Measurements from ENCODE around the gene TMEM215. TPM values are rescaled to one million over a fixed set of nuclear protein-coding genes. Genes with fewer than 3 reads are reported as not detected.

Gene TMEM215
- total RNA-seq, 1 experiment from 2014 or later, result not detected

- Histone ChIP-seq H3K36me3 (no peaks in the 10 kb centered on the region), H3K9me3 (replicated peaks) (no peaks in the 10 kb centered on the region), H3K27ac (no peak overlapping the region), H3K27me3 (replicated peaks) (no peaks in the 10 kb centered on the region), H3K4me3 (no peak overlapping the region), H3K4me1 (replicated peaks) (no peaks in the 10 kb centered on the region)
- no peak for DNase-seq (ENCODE audit: low read depth in 1 of 2, low spot score in 2 of 2)
Observed at GRCh38 chr9:32801530-32801929, 18.2 kb downstream of the TMEM215 start.

DNA sequence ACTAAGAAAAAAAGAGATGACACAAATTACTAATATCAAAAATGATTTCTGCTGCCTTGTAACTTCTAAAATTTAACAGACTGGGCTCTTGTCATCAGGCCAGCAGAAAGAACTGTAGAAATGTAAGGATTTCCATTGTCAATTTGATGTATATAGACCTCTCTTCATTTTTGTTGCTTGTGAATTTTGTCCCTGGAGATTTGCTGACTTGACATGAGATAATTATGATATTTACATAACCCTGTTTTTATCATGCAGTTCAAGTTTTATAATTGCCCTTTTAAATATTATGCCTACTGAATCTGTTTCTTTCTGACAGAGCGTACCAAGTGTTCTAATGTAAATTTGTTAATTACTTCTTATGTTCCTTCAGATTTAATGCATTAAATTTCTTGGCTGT lies 23.9 kb downstream of the TMEM215 start:
- Histone ChIP-seq H3K9me3 (replicated peaks) (no peaks in the 10 kb centered on the region), H3K27ac (no peak overlapping the region), H3K27me3 (replicated peaks) (no peaks in the 10 kb centered on the region), H3K4me1 (replicated peaks) (no peaks in the 10 kb centered on the region), H3K4me3 (no peak overlapping the region), H3K36me3 (no peaks in the 10 kb centered on the region)
- no peak for DNase-seq (ENCODE audit: low read depth in 1 of 2, low spot score in 2 of 2)

DNA sequence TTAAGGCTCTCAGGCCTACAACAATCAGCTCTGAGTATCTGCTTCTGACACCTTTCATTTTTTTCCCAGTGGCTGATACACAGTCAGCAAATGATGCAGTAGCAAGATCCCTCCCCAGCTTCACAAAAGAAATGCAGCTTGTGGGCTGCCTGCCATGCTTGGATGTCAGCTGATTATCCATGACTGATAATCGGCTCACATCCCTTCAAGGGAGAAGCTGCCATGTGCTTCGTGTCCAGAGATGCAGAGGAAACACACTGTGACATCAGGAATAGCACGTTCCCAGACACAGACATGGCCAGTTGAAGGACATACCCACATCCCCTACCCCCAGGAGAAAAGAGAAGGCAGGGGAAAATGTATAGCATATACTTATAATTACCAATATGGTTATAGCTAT lies 27.9 kb downstream of the TMEM215 start:
- no peak overlapping the region for H3K27ac ChIP-seq
- no peak for DNase-seq (ENCODE audit: low read depth in 1 of 2, low spot score in 2 of 2)
- no peaks in the 10 kb centered on the region for H3K27me3 ChIP-seq (replicated peaks)
- H3K4me1 ChIP-seq (replicated peaks), result no peaks in the 10 kb centered on the region
- no peak overlapping the region for H3K4me3 ChIP-seq
- no peaks in the 10 kb centered on the region for H3K36me3 ChIP-seq
- no peaks in the 10 kb centered on the region for H3K9me3 ChIP-seq (replicated peaks)

DNA sequence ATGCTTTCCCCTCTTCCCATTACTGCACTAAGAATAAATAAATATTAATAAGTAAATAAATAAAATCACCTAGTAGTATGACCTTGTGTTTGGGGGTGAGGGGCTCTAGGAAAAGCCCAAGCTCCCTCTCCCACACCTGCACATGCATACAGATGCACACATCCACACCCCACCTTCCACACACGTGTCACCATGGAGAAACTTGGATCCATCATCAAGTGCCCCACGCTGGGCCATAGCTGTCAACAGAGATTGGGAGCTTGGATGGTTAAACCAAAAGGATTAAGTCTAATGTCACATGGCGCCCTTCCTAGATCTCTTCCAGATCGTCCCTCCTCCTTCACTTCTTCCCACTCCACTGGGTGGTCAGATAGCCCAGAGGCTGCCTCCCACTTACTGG lies 37.0 kb downstream of the TMEM215 start:
- no peak overlapping the region for H3K27ac ChIP-seq
- H3K36me3 ChIP-seq, result no peaks in the 10 kb centered on the region
- no peaks in the 10 kb centered on the region for H3K27me3 ChIP-seq (replicated peaks)
- H3K4me1 ChIP-seq (replicated peaks), result no peaks in the 10 kb centered on the region
- no peak overlapping the region for H3K4me3 ChIP-seq
- no peak for DNase-seq (ENCODE audit: low read depth in 1 of 2, low spot score in 2 of 2)
- no peaks in the 10 kb centered on the region for H3K9me3 ChIP-seq (replicated peaks)

DNA sequence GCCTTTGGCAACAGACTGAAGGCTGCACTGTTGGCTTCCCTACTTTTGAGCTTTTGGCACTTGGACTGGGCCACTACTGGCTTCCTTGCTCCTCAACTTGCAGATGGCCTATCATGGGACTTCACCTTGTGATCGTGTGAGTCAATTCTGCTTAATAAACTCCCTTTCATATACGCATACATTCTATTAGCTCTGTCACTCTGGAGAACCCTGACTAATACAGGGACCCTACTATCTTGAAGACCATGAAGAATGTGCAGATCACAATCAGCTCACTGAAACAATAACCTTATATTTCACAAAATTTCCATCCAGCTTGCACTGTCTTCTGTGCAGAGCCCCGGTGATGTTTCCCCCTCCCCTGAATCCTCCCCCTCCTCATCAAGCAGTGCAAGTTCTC lies 39.8 kb downstream of the TMEM215 start:
- Histone ChIP-seq H3K9me3 (replicated peaks) (no peaks in the 10 kb centered on the region), H3K4me3 (no peak overlapping the region), H3K27ac (no peak overlapping the region), H3K27me3 (replicated peaks) (no peaks in the 10 kb centered on the region), H3K36me3 (no peaks in the 10 kb centered on the region), H3K4me1 (replicated peaks) (no peaks in the 10 kb centered on the region)
- DNase-seq (ENCODE audit: low read depth in 1 of 2, low spot score in 2 of 2), result no peak

DNA sequence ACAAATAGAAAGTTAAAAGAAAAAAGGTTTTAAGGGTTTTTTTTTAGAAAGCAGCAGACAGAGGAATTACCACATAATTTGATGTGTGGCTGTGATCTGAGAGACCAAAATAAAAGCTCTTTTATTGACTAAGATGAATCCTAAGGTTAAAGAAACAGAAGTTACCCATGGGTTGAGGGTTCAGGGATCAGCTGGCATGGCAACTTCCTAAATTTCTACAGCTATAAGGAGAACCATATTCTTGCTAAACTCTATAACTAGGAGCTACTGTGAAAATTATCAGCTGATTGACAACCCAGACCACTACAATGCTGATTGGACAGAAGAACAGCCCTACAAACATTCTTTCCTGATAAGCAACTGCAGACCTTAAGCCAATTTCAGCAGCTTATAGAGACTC lies 40.2 kb downstream of the TMEM215 start:
- no peaks in the 10 kb centered on the region for H3K27me3 ChIP-seq (replicated peaks)
- H3K4me1 ChIP-seq (replicated peaks), result no peaks in the 10 kb centered on the region
- H3K9me3 ChIP-seq (replicated peaks), result no peaks in the 10 kb centered on the region
- H3K4me3 ChIP-seq, result no peak overlapping the region
- DNase-seq (ENCODE audit: low read depth in 1 of 2, low spot score in 2 of 2), result no peak
- H3K36me3 ChIP-seq, result no peaks in the 10 kb centered on the region
- no peak overlapping the region for H3K27ac ChIP-seq

GRCh38 chr9:32825203-32825602 lies 41.9 kb downstream of the TMEM215 start:
- Histone ChIP-seq H3K4me1 (replicated peaks) (no peaks in the 10 kb centered on the region), H3K27me3 (replicated peaks) (no peaks in the 10 kb centered on the region), H3K36me3 (no peaks in the 10 kb centered on the region), H3K9me3 (replicated peaks) (no peaks in the 10 kb centered on the region), H3K27ac (no peak overlapping the region), H3K4me3 (no peak overlapping the region)
- no peak for DNase-seq (ENCODE audit: low read depth in 1 of 2, low spot score in 2 of 2)

- no peaks in the 10 kb centered on the region for H3K27me3 ChIP-seq (replicated peaks)
Observed at GRCh38 chr9:32828861-32829260, 45.5 kb downstream of the TMEM215 start.

DNA sequence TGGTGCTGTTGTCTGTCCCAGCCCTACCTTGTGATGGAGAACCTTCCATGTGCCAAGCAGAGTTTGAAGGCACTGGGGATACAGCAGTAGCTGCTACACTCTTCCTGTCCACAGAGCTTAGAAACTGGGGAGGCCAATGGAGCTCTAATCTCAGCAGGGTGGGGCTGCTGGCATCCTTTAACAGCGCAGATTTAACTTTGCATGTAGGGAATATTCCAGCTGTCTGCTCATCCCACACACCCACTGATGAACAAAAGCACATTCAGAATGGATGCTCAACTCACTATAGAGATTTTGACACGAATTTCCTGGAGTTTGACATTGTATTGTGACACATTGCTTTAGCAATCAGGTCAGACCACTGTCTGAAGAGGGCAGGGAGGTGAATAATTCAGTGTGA lies 49.0 kb downstream of the TMEM215 start:
- no peak for DNase-seq (ENCODE audit: low read depth in 1 of 2, low spot score in 2 of 2)
- H3K9me3 ChIP-seq (replicated peaks), result no peaks in the 10 kb centered on the region
- no peak overlapping the region for H3K27ac ChIP-seq
- H3K36me3 ChIP-seq, result no peaks in the 10 kb centered on the region
- H3K4me3 ChIP-seq, result no peak overlapping the region
- H3K4me1 ChIP-seq (replicated peaks), result no peaks in the 10 kb centered on the region
- no peaks in the 10 kb centered on the region for H3K27me3 ChIP-seq (replicated peaks)

More at GRCh38 chr9:32828861-32829260, 45.5 kb downstream of the TMEM215 start:
- H3K27ac ChIP-seq, result no peak overlapping the region
- H3K36me3 ChIP-seq, result no peaks in the 10 kb centered on the region
- H3K4me3 ChIP-seq, result no peak overlapping the region
- no peaks in the 10 kb centered on the region for H3K9me3 ChIP-seq (replicated peaks)
- no peak for DNase-seq (ENCODE audit: low read depth in 1 of 2, low spot score in 2 of 2)
- H3K4me1 ChIP-seq (replicated peaks), result no peaks in the 10 kb centered on the region

Other genes with a start within 250 kb of the TMEM215 start
- 0.16 and 2.0 TPM in 2 replicates for gene SMIM27, start 231.2 kb upstream of the TMEM215 start, total RNA-seq (2014; rRNA removed; shearing (Covaris generic))
- 14.2 and 14.7 TPM in 2 replicates for gene TOPORS, start 231.0 kb upstream of the TMEM215 start, total RNA-seq (2014; rRNA removed; shearing (Covaris generic))
- gene NDUFB6, start 210.4 kb upstream of the TMEM215 start, total RNA-seq (2014; rRNA removed; shearing (Covaris generic)), result 70.3 and 74.9 TPM in 2 replicates
- not detected in 2 replicates for gene TAF1L, start 147.9 kb upstream of the TMEM215 start, total RNA-seq (2014; rRNA removed; shearing (Covaris generic))
- gene APTX, start 218.1 kb downstream of the TMEM215 start, total RNA-seq (2014; rRNA removed; shearing (Covaris generic)), result 36.6 and 48.7 TPM in 2 replicates
- 142 and 143 TPM in 2 replicates for gene DNAJA1, start 241.7 kb downstream of the TMEM215 start, total RNA-seq (2014; rRNA removed; shearing (Covaris generic))